ENCODE data around the gene AMIGO3.

DNA sequence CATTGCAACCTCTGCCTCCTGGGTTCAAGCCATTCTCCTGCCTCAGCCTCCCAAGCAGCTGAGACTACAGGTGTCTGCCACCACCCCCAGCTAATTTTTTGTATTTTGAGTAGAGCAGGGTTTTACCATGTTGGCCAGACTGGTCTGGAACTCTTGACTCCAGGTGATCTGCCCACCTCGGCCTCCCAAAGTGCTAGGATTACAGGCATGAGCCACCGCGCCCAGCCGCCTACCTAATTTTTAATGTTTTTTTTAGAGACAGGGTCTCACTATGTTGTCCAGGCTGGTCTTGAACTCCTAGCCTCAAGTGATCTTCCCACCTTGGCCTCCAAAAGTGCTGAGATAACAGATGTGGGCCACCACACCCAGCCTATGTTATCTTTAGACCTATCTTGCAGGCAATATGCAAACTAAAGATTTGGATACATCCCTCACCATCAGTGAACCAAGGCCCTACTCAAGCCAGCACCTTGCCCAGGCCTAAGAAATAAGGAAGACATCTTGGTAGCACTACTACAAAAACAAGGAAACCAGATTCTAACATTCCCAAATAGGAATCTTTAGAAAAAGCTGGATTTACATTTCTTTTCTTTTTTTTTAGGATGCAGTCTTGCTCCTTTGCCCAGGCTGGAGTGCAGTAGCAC, 10.6 kb upstream of the AMIGO3 start:
- TF ChIP-seq, protein P1, sequence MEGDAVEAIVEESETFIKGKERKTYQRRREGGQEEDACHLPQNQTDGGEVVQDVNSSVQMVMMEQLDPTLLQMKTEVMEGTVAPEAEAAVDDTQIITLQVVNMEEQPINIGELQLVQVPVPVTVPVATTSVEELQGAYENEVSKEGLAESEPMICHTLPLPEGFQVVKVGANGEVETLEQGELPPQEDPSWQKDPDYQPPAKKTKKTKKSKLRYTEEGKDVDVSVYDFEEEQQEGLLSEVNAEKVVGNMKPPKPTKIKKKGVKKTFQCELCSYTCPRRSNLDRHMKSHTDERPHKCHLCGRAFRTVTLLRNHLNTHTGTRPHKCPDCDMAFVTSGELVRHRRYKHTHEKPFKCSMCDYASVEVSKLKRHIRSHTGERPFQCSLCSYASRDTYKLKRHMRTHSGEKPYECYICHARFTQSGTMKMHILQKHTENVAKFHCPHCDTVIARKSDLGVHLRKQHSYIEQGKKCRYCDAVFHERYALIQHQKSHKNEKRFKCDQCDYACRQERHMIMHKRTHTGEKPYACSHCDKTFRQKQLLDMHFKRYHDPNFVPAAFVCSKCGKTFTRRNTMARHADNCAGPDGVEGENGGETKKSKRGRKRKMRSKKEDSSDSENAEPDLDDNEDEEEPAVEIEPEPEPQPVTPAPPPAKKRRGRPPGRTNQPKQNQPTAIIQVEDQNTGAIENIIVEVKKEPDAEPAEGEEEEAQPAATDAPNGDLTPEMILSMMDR (IDR thresholded peaks at IDR 0.05; ENCODE audit: low read depth, low read length, missing input control) = no peak
- TF ChIP-seq, protein P2, sequence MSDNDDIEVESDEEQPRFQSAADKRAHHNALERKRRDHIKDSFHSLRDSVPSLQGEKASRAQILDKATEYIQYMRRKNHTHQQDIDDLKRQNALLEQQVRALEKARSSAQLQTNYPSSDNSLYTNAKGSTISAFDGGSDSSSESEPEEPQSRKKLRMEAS (IDR thresholded peaks at IDR 0.05) = no peak
- TF ChIP-seq, protein P3, sequence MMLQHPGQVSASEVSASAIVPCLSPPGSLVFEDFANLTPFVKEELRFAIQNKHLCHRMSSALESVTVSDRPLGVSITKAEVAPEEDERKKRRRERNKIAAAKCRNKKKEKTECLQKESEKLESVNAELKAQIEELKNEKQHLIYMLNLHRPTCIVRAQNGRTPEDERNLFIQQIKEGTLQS (IDR thresholded peaks at IDR 0.05) = no peak
- TF ChIP-seq JUND (IDR thresholded peaks at IDR 0.05) (no peak), YY1 (IDR thresholded peaks at IDR 0.05) (no peak), TAF1 (conservative IDR thresholded peaks at IDR 0.05) (no peak)
- TF ChIP-seq, protein P4, sequence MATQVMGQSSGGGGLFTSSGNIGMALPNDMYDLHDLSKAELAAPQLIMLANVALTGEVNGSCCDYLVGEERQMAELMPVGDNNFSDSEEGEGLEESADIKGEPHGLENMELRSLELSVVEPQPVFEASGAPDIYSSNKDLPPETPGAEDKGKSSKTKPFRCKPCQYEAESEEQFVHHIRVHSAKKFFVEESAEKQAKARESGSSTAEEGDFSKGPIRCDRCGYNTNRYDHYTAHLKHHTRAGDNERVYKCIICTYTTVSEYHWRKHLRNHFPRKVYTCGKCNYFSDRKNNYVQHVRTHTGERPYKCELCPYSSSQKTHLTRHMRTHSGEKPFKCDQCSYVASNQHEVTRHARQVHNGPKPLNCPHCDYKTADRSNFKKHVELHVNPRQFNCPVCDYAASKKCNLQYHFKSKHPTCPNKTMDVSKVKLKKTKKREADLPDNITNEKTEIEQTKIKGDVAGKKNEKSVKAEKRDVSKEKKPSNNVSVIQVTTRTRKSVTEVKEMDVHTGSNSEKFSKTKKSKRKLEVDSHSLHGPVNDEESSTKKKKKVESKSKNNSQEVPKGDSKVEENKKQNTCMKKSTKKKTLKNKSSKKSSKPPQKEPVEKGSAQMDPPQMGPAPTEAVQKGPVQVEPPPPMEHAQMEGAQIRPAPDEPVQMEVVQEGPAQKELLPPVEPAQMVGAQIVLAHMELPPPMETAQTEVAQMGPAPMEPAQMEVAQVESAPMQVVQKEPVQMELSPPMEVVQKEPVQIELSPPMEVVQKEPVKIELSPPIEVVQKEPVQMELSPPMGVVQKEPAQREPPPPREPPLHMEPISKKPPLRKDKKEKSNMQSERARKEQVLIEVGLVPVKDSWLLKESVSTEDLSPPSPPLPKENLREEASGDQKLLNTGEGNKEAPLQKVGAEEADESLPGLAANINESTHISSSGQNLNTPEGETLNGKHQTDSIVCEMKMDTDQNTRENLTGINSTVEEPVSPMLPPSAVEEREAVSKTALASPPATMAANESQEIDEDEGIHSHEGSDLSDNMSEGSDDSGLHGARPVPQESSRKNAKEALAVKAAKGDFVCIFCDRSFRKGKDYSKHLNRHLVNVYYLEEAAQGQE (IDR thresholded peaks at IDR 0.05) = no peak
